GM12891 (cell line): ENCODE measurements around the gene PTK7.

ENCODE experiments used
- POLR2A ChIP-seq: IDR thresholded peaks from 2 replicates; pipeline ENCODE4 v1.6.1; 2011; ENCODE audit warnings: low read depth, low read length, control low read depth
- POLR2AphosphoS5 ChIP-seq: IDR thresholded peaks from 2 replicates; pipeline ENCODE4 v1.6.1; 2011; ENCODE audit warnings: low read depth, low read length, control low read depth

- no peak for TF ChIP-seq POLR2AphosphoS5
- TF ChIP-seq POLR2A, result no peak
Measured at GRCh38 chr6:43186706-43187105, 110.6 kb downstream of the PTK7 start.
